ENCODE measurements around the gene TNS3. TPM values are rescaled to one million over a fixed set of nuclear protein-coding genes. Genes with fewer than 3 reads are reported as not detected.

Gene TNS3
- total RNA-seq, 4 donors from 2014 or later = 70.9 to 112 (median 98.6) TPM

GRCh38 chr7:47584536-47584895 is 2.6 kb upstream of the TNS3 start:
- ATAC-seq (ENCODE audit: low FRiP score) (no peak), DNase-seq (ENCODE audit: low spot score) (no peak)
- TF ChIP-seq CTCF (IDR thresholded peaks at IDR 0.05) = no peak

GRCh38 chr7:47583739-47584535 is 2.0 kb upstream of the TNS3 start:
- no peak for DNase-seq (ENCODE audit: low spot score)
- peak; percentile 7 for ATAC-seq (ENCODE audit: low FRiP score)
- TF ChIP-seq CTCF (IDR thresholded peaks at IDR 0.05) = no peak

- ATAC-seq (ENCODE audit: low FRiP score) (peak; percentile 19), DNase-seq (ENCODE audit: low spot score) (no peak)
- no peak for TF ChIP-seq CTCF (IDR thresholded peaks at IDR 0.05)
Observed at GRCh38 chr7:47582764-47583738, 1.1 kb upstream of the TNS3 start.

GRCh38 chr7:47581438-47581803 is 490 bp downstream of the TNS3 start:
- no peak for TF ChIP-seq CTCF (IDR thresholded peaks at IDR 0.05)
- peak; percentile 15 for ATAC-seq (ENCODE audit: low FRiP score)

GRCh38 chr7:47580811-47581331 is 1.0 kb downstream of the TNS3 start:
- DNase-seq (ENCODE audit: low spot score) (no peak), ATAC-seq (ENCODE audit: low FRiP score) (no peak)
- TF ChIP-seq CTCF (IDR thresholded peaks at IDR 0.05) = no peak

More at GRCh38 chr7:47581438-47581803, 490 bp downstream of the TNS3 start:
- DNase-seq (ENCODE audit: low spot score) = no peak

GRCh38 chr7:47580175-47580706 is 1.7 kb downstream of the TNS3 start:
- no peak for DNase-seq (ENCODE audit: low spot score)
- no peak for TF ChIP-seq CTCF (IDR thresholded peaks at IDR 0.05)
- ATAC-seq (ENCODE audit: low FRiP score) = no peak

All from omental fat pad (tissue), 4 donors.